ENCODE results near the gene CPEB4. TPM values are rescaled to one million over a fixed set of nuclear protein-coding genes. Genes with fewer than 3 reads are reported as not detected.

Gene CPEB4
- total RNA-seq, 4 donors from 2014 or later, result 7.2 to 24.1 (median 18.9) TPM

DNA sequence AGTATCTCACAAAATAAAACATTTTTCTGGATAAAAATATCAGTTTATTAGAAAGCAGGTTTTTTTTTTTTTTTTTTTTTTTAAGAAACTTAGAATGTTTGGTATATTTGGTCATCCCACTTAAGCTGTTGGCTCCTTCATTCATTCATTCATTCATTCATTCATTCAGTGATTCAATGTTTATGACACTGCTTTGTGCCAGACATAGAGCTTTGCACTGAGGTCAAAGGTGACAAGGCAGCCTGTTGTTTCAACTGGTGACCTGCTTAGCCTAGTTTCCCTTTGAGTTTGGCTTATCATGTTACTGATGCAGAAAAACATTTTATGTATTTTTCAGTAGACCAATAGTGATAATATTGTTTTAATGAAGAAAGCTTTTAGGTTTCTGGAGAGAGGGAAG lies 23.5 kb downstream of the CPEB4 start:
- intact Hi-C loops (cut with DNase I; ENCODE audit: low total_unique reads), result no loop called here
- H3K27ac ChIP-seq, result no peak overlapping the region
- no peaks in the 10 kb centered on the region for H3K4me1 ChIP-seq
- no peaks in the 10 kb centered on the region for H3K36me3 ChIP-seq
- no peak for DNase-seq
- no peaks in the 10 kb centered on the region for H3K9me3 ChIP-seq
- no peak overlapping the region for H3K4me3 ChIP-seq
- no peaks in the 10 kb centered on the region for H3K27me3 ChIP-seq
- TF ChIP-seq, protein P1, sequence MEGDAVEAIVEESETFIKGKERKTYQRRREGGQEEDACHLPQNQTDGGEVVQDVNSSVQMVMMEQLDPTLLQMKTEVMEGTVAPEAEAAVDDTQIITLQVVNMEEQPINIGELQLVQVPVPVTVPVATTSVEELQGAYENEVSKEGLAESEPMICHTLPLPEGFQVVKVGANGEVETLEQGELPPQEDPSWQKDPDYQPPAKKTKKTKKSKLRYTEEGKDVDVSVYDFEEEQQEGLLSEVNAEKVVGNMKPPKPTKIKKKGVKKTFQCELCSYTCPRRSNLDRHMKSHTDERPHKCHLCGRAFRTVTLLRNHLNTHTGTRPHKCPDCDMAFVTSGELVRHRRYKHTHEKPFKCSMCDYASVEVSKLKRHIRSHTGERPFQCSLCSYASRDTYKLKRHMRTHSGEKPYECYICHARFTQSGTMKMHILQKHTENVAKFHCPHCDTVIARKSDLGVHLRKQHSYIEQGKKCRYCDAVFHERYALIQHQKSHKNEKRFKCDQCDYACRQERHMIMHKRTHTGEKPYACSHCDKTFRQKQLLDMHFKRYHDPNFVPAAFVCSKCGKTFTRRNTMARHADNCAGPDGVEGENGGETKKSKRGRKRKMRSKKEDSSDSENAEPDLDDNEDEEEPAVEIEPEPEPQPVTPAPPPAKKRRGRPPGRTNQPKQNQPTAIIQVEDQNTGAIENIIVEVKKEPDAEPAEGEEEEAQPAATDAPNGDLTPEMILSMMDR (IDR thresholded peaks at IDR 0.05), result no peak
- TF ChIP-seq POLR2A (IDR thresholded peaks at IDR 0.05), result no peak

DNA sequence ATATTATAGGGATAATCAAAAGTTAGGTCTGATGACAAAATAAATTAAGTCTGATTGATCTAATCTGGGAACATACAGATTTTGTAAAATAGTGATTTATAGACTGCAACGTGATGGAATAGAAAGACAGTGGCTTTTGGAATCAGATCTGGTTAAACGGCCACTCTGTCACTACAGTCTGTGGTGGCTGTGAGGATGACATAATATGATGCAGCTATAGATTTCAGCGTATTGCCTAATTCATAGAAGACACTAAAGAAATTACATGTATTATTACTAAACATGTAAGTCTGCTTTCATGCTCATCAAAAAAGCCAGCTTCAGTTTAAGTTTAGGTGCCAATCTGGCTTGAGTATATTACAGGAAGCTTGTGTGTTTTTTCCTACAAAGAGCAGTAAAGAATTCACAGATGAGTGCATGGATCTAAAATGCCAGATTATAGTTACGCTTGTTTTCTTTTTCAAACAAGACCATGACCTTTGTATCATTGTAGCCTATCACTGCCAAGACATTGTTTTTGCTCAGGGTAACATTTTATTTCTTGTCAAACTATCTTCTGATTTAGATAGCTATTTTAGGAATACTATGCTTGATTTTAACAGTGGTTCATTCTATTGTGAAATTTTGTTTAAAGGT lies 25.7 kb downstream of the CPEB4 start:
- no peak overlapping the region for H3K4me3 ChIP-seq
- peak overlapping the region in 1 of 2 donors; percentile 17 for H3K27ac ChIP-seq
- no peaks in the 10 kb centered on the region for H3K4me1 ChIP-seq
- H3K36me3 ChIP-seq, result no peaks in the 10 kb centered on the region
- no peak for DNase-seq
- no peak for TF ChIP-seq POLR2A (IDR thresholded peaks at IDR 0.05)
- TF ChIP-seq, protein P1 (IDR thresholded peaks at IDR 0.05), result no peak
- H3K9me3 ChIP-seq, result no peaks in the 10 kb centered on the region
- H3K27me3 ChIP-seq, result no peaks in the 10 kb centered on the region
- intact Hi-C loops (cut with DNase I; ENCODE audit: low total_unique reads), result no loop called here

- Histone ChIP-seq H3K4me1 (peaks cover 0 to 6% of the 10 kb centered on the region in 2 donors), H3K36me3 (no peaks in the 10 kb centered on the region), H3K4me3 (no peak overlapping the region), H3K27ac (no peak overlapping the region), H3K27me3 (no peaks in the 10 kb centered on the region), H3K9me3 (no peaks in the 10 kb centered on the region)
- DNase-seq, result no peak
- TF ChIP-seq, protein P1 (IDR thresholded peaks at IDR 0.05), result no peak
- no peak for TF ChIP-seq POLR2A (IDR thresholded peaks at IDR 0.05)
- intact Hi-C loops (cut with DNase I; ENCODE audit: low total_unique reads), result no loop called here
Observed at GRCh38 chr5:173915310-173916014, 27.3 kb downstream of the CPEB4 start.

GRCh38 chr5:173916233-173916632 lies 28.1 kb downstream of the CPEB4 start:
- intact Hi-C loops (cut with DNase I; ENCODE audit: low total_unique reads), result no loop called here
- Histone ChIP-seq H3K9me3 (no peaks in the 10 kb centered on the region), H3K4me1 (peaks cover 4 to 6% of the 10 kb centered on the region in 2 donors), H3K36me3 (no peaks in the 10 kb centered on the region), H3K27ac (peak overlapping the region in 1 of 2 donors; percentile 96), H3K4me3 (no peak overlapping the region), H3K27me3 (no peaks in the 10 kb centered on the region)
- no peak for DNase-seq
- TF ChIP-seq, protein P1 (IDR thresholded peaks at IDR 0.05), result no peak
- TF ChIP-seq POLR2A (IDR thresholded peaks at IDR 0.05), result no peak

Data from uterus (tissue), 4 donors.